Neural progenitor cell (in vitro differentiated cells): ENCODE results near the gene SNAPC2. TPM values are rescaled to one million over a fixed set of nuclear protein-coding genes. Genes with fewer than 3 reads are reported as not detected.

Experiments used
- DNase-seq: peaks from one replicate; pipeline ENCODE4 v3.0.0-alpha.2; 2016; ENCODE audit warnings: low spot score
- H2AFZ ChIP-seq: fragments of 200-600 bp; sonication (generic); replicated peaks from 2 replicates; pipeline ENCODE4 v1.6.1; 2016; ENCODE audit warnings: antibody characterized with exemption
- H3F3A ChIP-seq: fragments of 200-600 bp; sonication (generic); 2 replicates; pipeline ENCODE4 v1.6.1; 2016; ENCODE audit warnings: antibody characterized with exemption, low read depth
- H3K27ac ChIP-seq: fragments of 200-600 bp; sonication (generic); 2 replicates; pipeline ENCODE4 v1.5.1; 2016; ENCODE audit warnings: mild to moderate bottlenecking
- H3K27me3 ChIP-seq: fragments of 200-600 bp; sonication (generic); 2 replicates; pipeline ENCODE4 v1.6.1; 2016; ENCODE audit warnings: mild to moderate bottlenecking, moderate library complexity
- H3K36me3 ChIP-seq: fragments of 200-600 bp; sonication (generic); 2 replicates; pipeline ENCODE4 v1.5.1; 2016
- H3K4me1 ChIP-seq: fragments of 200-600 bp; sonication (generic); 2 replicates; pipeline ENCODE4 v1.6.1; 2016; ENCODE audit warnings: mixed run types
- H3K4me2 ChIP-seq: fragments of 200-600 bp; sonication (generic); 2 replicates; pipeline ENCODE4 v1.6.1; 2016
- H3K4me3 ChIP-seq: fragments of 200-600 bp; sonication (generic); 2 replicates; pipeline ENCODE4 v1.5.1; 2016
- H3K79me2 ChIP-seq: fragments of 200-600 bp; sonication (generic); 2 replicates; pipeline ENCODE4 v1.6.1; 2016; ENCODE audit warnings: low read depth
- H3K9ac ChIP-seq: fragments of 200-600 bp; sonication (generic); 2 replicates; pipeline ENCODE4 v1.6.1; 2016
- H3K9me3 ChIP-seq: fragments of 200-600 bp; sonication (generic); 2 replicates; pipeline ENCODE4 v1.5.1; 2016; ENCODE audit warnings: low read depth
- H4K20me1 ChIP-seq: fragments of 200-600 bp; sonication (generic); 2 replicates; pipeline ENCODE4 v1.6.1; 2016; ENCODE audit warnings: low read depth
- H3K27ac Mint-ChIP-seq: 3 replicates; pipeline ENCODE4 v1.8.0; 2021; ENCODE audit warnings: mixed read lengths
- H3K27me3 Mint-ChIP-seq: 2 replicates; pipeline ENCODE4 v1.8.0; 2022; ENCODE audit warnings: low read depth, mild to moderate bottlenecking, inconsistent platforms, moderate library complexity, mixed read lengths; ENCODE audit not compliant: insufficient read depth
- H3K36me3 Mint-ChIP-seq: 3 replicates; pipeline ENCODE4 v1.8.0; 2021; ENCODE audit warnings: mixed read lengths
- H3K4me1 Mint-ChIP-seq: 3 replicates; pipeline ENCODE4 v1.8.0; 2021; ENCODE audit warnings: mixed read lengths
- H3K4me3 Mint-ChIP-seq: 3 replicates; pipeline ENCODE4 v1.8.0; 2021; ENCODE audit warnings: mild to moderate bottlenecking, moderate library complexity, mixed read lengths
- H3K9me3 Mint-ChIP-seq: 3 replicates; pipeline ENCODE4 v1.8.0; 2020; ENCODE audit warnings: mixed read lengths
- EZH2 ChIP-seq: fragments of 200-600 bp; sonication (generic); IDR thresholded peaks from 2 replicates; pipeline ENCODE4 v1.6.1; 2017; ENCODE audit warnings: antibody characterized with exemption, mild to moderate bottlenecking, moderate library complexity
- EZH2phosphoT487 ChIP-seq: fragments of 200-600 bp; sonication (generic); IDR thresholded peaks from 2 replicates; pipeline ENCODE4 v1.6.1; 2017; ENCODE audit warnings: antibody characterized with exemption
- total RNA-seq: library from RNA; depleted of rRNA; stranded (reverse); fragments of >200 nt; gene quantifications from 2 replicates; pipeline ENCODE4 v1.2.3, GENCODE V29; 2015; ENCODE audit warnings: low replicate concordance
- TF ChIP-seq, protein P1 (sequence below): fragments of 200-600 bp; sonication (generic); IDR thresholded peaks from 2 replicates; pipeline ENCODE4 v1.5.1; 2017; ENCODE audit warnings: antibody characterized with exemption, mild to moderate bottlenecking

SNAPC2 gene
- total RNA-seq, 1 donor from 2014 or later: 5.7 TPM

DNA sequence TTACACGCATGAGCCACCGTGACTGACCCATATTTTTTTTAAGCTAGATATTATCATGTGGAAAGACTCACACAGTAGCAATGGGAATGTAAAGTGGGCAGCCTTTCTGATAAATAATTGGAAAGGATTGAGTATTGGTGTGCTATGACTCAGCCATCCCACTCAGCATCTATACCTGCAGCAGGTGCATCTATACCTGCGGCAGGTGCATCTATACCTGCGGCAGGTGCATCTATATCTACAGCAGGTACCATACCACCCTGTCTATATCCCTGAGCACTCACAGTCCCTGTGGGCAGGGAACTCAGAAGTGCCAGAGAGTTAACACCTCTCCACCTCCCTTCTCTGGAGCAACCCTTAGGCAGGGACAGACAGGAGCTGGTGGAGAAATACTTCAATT is 37.0 kb upstream of the SNAPC2 start:
- Histone ChIP-seq H3K9me3 (no peaks in the 10 kb centered on the region), H3K79me2 (no peaks in the 10 kb centered on the region), H3K27me3 (peaks cover 21% of the 10 kb centered on the region), H3F3A (peaks cover 7% of the 10 kb centered on the region), H4K20me1 (no peaks in the 10 kb centered on the region), H3K27ac (no peak overlapping the region), H3K4me2 (no peak overlapping the region), H3K36me3 (no peaks in the 10 kb centered on the region), H3K4me3 (no peak overlapping the region), H3K4me1 (no peaks in the 10 kb centered on the region), H3K9ac (no peak overlapping the region), H2AFZ (no peak overlapping the region)
- peaks cover 17% of the 10 kb centered on the region for H3K27me3 Mint-ChIP-seq
- H3K27ac Mint-ChIP-seq: no peak overlapping the region
- no peak for TF ChIP-seq EZH2
- TF ChIP-seq EZH2phosphoT487: no peak
- TF ChIP-seq, protein P1, sequence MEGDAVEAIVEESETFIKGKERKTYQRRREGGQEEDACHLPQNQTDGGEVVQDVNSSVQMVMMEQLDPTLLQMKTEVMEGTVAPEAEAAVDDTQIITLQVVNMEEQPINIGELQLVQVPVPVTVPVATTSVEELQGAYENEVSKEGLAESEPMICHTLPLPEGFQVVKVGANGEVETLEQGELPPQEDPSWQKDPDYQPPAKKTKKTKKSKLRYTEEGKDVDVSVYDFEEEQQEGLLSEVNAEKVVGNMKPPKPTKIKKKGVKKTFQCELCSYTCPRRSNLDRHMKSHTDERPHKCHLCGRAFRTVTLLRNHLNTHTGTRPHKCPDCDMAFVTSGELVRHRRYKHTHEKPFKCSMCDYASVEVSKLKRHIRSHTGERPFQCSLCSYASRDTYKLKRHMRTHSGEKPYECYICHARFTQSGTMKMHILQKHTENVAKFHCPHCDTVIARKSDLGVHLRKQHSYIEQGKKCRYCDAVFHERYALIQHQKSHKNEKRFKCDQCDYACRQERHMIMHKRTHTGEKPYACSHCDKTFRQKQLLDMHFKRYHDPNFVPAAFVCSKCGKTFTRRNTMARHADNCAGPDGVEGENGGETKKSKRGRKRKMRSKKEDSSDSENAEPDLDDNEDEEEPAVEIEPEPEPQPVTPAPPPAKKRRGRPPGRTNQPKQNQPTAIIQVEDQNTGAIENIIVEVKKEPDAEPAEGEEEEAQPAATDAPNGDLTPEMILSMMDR: no peak
- peaks cover 3% of the 10 kb centered on the region for H3K9me3 Mint-ChIP-seq
- H3K4me1 Mint-ChIP-seq: peaks cover 3% of the 10 kb centered on the region
- H3K4me3 Mint-ChIP-seq: no peak overlapping the region
- no peak for DNase-seq
- no peaks in the 10 kb centered on the region for H3K36me3 Mint-ChIP-seq

GRCh38 chr19:7883796-7884570 is 36.2 kb upstream of the SNAPC2 start:
- Histone ChIP-seq H3K36me3 (no peaks in the 10 kb centered on the region), H3K4me2 (no peak overlapping the region), H4K20me1 (no peaks in the 10 kb centered on the region), H3K4me1 (no peaks in the 10 kb centered on the region), H3K27ac (no peak overlapping the region), H3K4me3 (no peak overlapping the region), H3K9ac (no peak overlapping the region), H3K27me3 (peaks cover 30% of the 10 kb centered on the region), H3K9me3 (no peaks in the 10 kb centered on the region), H2AFZ (no peak overlapping the region), H3K79me2 (no peaks in the 10 kb centered on the region), H3F3A (peaks cover 7% of the 10 kb centered on the region)
- peaks cover 20% of the 10 kb centered on the region for H3K27me3 Mint-ChIP-seq
- H3K4me1 Mint-ChIP-seq: peaks cover 6% of the 10 kb centered on the region
- TF ChIP-seq EZH2phosphoT487: no peak
- no peak for TF ChIP-seq EZH2
- TF ChIP-seq, protein P1: no peak
- H3K9me3 Mint-ChIP-seq: peaks cover 3% of the 10 kb centered on the region
- H3K36me3 Mint-ChIP-seq: no peaks in the 10 kb centered on the region
- no peak overlapping the region for H3K27ac Mint-ChIP-seq
- H3K4me3 Mint-ChIP-seq: no peak overlapping the region
- DNase-seq: no peak

GRCh38 chr19:7885818-7886217 is 34.3 kb upstream of the SNAPC2 start:
- TF ChIP-seq EZH2 (no peak), EZH2phosphoT487 (no peak)
- TF ChIP-seq, protein P1: no peak
- no peaks in the 10 kb centered on the region for H3K79me2 ChIP-seq
- Mint-ChIP-seq H3K36me3 (no peaks in the 10 kb centered on the region), H3K27ac (no peak overlapping the region), H3K4me1 (peaks cover 6% of the 10 kb centered on the region), H3K4me3 (no peak overlapping the region), H3K9me3 (peaks cover 3% of the 10 kb centered on the region), H3K27me3 (peaks cover 20% of the 10 kb centered on the region)
- H3K4me3 ChIP-seq: no peak overlapping the region
- no peaks in the 10 kb centered on the region for H4K20me1 ChIP-seq
- no peaks in the 10 kb centered on the region for H3K4me1 ChIP-seq
- H3K27me3 ChIP-seq: peaks cover 44% of the 10 kb centered on the region
- no peaks in the 10 kb centered on the region for H3K36me3 ChIP-seq
- H3K27ac ChIP-seq: no peak overlapping the region
- H3K9me3 ChIP-seq: no peaks in the 10 kb centered on the region
- H3K9ac ChIP-seq: no peak overlapping the region
- H3K4me2 ChIP-seq: no peak overlapping the region
- no peak for DNase-seq
- H2AFZ ChIP-seq: no peak overlapping the region
- peaks cover 7% of the 10 kb centered on the region for H3F3A ChIP-seq
